Neural crest cell (in vitro differentiated cells): ENCODE data around the gene TAF4. TPM values are rescaled to one million over a fixed set of nuclear protein-coding genes. Genes with fewer than 3 reads are reported as not detected.
A peak's percentile ranks its signal among the peaks of the same experiment; 100 is the strongest.

Experiments
- DNase-seq: peaks from one replicate; pipeline ENCODE4 v3.0.0; 2021; ENCODE audit warnings: low read depth, mixed read lengths, low spot score
- H3K27ac Mint-ChIP-seq: one replicate; pipeline ENCODE4 v1.8.0; 2021; ENCODE audit warnings: mild to moderate bottlenecking, mixed read lengths; ENCODE audit not compliant: unreplicated experiment
- H3K27me3 Mint-ChIP-seq: 2 replicates; pipeline ENCODE4 v1.8.0; 2021; ENCODE audit warnings: low read depth, mild to moderate bottlenecking, mixed read lengths
- H3K36me3 Mint-ChIP-seq: 2 replicates; pipeline ENCODE4 v1.8.0; 2021; ENCODE audit warnings: low read depth, mild to moderate bottlenecking, mixed read lengths
- H3K4me1 Mint-ChIP-seq: 2 replicates; pipeline ENCODE4 v1.8.0; 2021; ENCODE audit warnings: mixed read lengths
- H3K4me3 Mint-ChIP-seq: one replicate; pipeline ENCODE4 v1.8.0; 2021; ENCODE audit warnings: mild to moderate bottlenecking, mixed read lengths
- H3K9me3 Mint-ChIP-seq: 2 replicates; pipeline ENCODE4 v1.8.0; 2021; ENCODE audit warnings: mixed read lengths
- total RNA-seq: library from RNA; stranded (reverse); gene quantifications from 2 replicates; pipeline ENCODE4 v1.2.1, GENCODE V29; 2021
- TF ChIP-seq, protein P1 (sequence below): fragments of 200-600 bp; sonication (generic); conservative IDR thresholded peaks from 2 replicates; pipeline ENCODE4 v1.5.0; 2021; ENCODE audit warnings: antibody characterized with exemption, mild to moderate bottlenecking

Gene TAF4
- total RNA-seq, 1 donor from 2014 or later: 33.6 TPM

- H3K4me1 Mint-ChIP-seq: peaks cover 37% of the 10 kb centered on the region
- H3K27me3 Mint-ChIP-seq: peaks cover 5% of the 10 kb centered on the region
- peak overlapping the region; percentile 93 for H3K4me3 Mint-ChIP-seq
- H3K9me3 Mint-ChIP-seq: no peaks in the 10 kb centered on the region
- TF ChIP-seq, protein P1, sequence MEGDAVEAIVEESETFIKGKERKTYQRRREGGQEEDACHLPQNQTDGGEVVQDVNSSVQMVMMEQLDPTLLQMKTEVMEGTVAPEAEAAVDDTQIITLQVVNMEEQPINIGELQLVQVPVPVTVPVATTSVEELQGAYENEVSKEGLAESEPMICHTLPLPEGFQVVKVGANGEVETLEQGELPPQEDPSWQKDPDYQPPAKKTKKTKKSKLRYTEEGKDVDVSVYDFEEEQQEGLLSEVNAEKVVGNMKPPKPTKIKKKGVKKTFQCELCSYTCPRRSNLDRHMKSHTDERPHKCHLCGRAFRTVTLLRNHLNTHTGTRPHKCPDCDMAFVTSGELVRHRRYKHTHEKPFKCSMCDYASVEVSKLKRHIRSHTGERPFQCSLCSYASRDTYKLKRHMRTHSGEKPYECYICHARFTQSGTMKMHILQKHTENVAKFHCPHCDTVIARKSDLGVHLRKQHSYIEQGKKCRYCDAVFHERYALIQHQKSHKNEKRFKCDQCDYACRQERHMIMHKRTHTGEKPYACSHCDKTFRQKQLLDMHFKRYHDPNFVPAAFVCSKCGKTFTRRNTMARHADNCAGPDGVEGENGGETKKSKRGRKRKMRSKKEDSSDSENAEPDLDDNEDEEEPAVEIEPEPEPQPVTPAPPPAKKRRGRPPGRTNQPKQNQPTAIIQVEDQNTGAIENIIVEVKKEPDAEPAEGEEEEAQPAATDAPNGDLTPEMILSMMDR: no peak
- H3K27ac Mint-ChIP-seq: no peak overlapping the region
- DNase-seq: no peak
- peaks cover 2% of the 10 kb centered on the region for H3K36me3 Mint-ChIP-seq
Measured at GRCh38 chr20:62061851-62062423, 3.7 kb downstream of the TAF4 start.

GRCh38 chr20:62060631-62061541, 4.8 kb downstream of the TAF4 start:
- H3K4me1 Mint-ChIP-seq: peaks cover 32% of the 10 kb centered on the region
- H3K36me3 Mint-ChIP-seq: peaks cover 5% of the 10 kb centered on the region
- H3K4me3 Mint-ChIP-seq: peak overlapping the region; percentile 52
- no peak for DNase-seq
- no peaks in the 10 kb centered on the region for H3K27me3 Mint-ChIP-seq
- H3K27ac Mint-ChIP-seq: no peak overlapping the region
- no peaks in the 10 kb centered on the region for H3K9me3 Mint-ChIP-seq
- TF ChIP-seq, protein P1: no peak

- Mint-ChIP-seq H3K4me1 (peaks cover 32% of the 10 kb centered on the region), H3K27me3 (no peaks in the 10 kb centered on the region), H3K9me3 (no peaks in the 10 kb centered on the region), H3K4me3 (peak overlapping the region; percentile 17), H3K36me3 (peaks cover 9% of the 10 kb centered on the region), H3K27ac (peak overlapping the region; percentile 38)
- TF ChIP-seq, protein P1: no peak
- no peak for DNase-seq
Measured at GRCh38 chr20:62059920-62060630, 5.6 kb downstream of the TAF4 start.

- TF ChIP-seq, protein P1: no peak
- Mint-ChIP-seq H3K27ac (peak overlapping the region; percentile 27), H3K36me3 (peaks cover 12% of the 10 kb centered on the region), H3K9me3 (no peaks in the 10 kb centered on the region), H3K27me3 (no peaks in the 10 kb centered on the region), H3K4me1 (peaks cover 32% of the 10 kb centered on the region), H3K4me3 (peak overlapping the region; percentile 15)
- no peak for DNase-seq
Measured at GRCh38 chr20:62059401-62059800, 6.3 kb downstream of the TAF4 start.

DNA sequence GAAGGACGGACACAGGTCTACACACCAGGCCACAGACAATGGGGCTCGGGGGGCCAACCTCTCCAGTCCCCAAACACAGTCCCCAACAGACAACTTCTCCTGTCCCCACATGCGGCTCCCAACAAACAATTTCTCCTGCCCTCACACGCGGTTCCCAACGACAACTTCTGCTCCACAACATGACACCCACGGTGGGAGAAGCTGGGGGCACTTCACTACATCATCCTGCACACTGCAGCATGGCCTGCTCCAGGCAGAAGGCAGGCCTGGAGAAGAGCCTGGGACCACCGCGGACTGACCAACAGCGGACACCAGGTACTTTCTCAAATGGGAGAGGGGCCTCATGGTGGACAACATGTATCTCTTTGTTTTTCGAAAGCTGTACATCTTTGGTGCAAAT, 6.7 kb downstream of the TAF4 start:
- no peaks in the 10 kb centered on the region for H3K9me3 Mint-ChIP-seq
- H3K27me3 Mint-ChIP-seq: no peaks in the 10 kb centered on the region
- DNase-seq: no peak
- H3K36me3 Mint-ChIP-seq: peaks cover 12% of the 10 kb centered on the region
- H3K4me3 Mint-ChIP-seq: no peak overlapping the region
- peak overlapping the region; percentile 35 for H3K27ac Mint-ChIP-seq
- TF ChIP-seq, protein P1: no peak
- H3K4me1 Mint-ChIP-seq: peaks cover 30% of the 10 kb centered on the region
